Measurements from ENCODE around the gene ATP6V1B1. TPM values are rescaled to one million over a fixed set of nuclear protein-coding genes. Genes with fewer than 3 reads are reported as not detected.

Gene ATP6V1B1
- total RNA-seq, 1 donor from 2014 or later, result 6.3 TPM

GRCh38 chr2:70981421-70981820 is 45.7 kb downstream of the ATP6V1B1 start:
- Mint-ChIP-seq H3K4me1 (ENCODE audit: unreplicated experiment) (peaks cover 13% of the 10 kb centered on the region), H3K9me3 (no peaks in the 10 kb centered on the region), H3K27ac (no peak overlapping the region), H3K27me3 (peaks cover 5% of the 10 kb centered on the region), H3K4me3 (peak overlapping the region; percentile 10), H3K36me3 (peaks cover 11% of the 10 kb centered on the region)
- DNase-seq (ENCODE audit: extremely low spot score, unreplicated experiment), result peak; percentile 6
- no peak for TF ChIP-seq CTCF (conservative IDR thresholded peaks at IDR 0.05)

GRCh38 chr2:70981866-70982810 is 46.4 kb downstream of the ATP6V1B1 start:
- Mint-ChIP-seq H3K27me3 (peaks cover 5% of the 10 kb centered on the region), H3K4me1 (ENCODE audit: unreplicated experiment) (peaks cover 10% of the 10 kb centered on the region), H3K27ac (no peak overlapping the region), H3K36me3 (peaks cover 14% of the 10 kb centered on the region), H3K4me3 (no peak overlapping the region), H3K9me3 (no peaks in the 10 kb centered on the region)
- no peak for TF ChIP-seq CTCF (conservative IDR thresholded peaks at IDR 0.05)
- DNase-seq (ENCODE audit: extremely low spot score, unreplicated experiment), result peak; percentile 66

- H3K4me3 Mint-ChIP-seq, result no peak overlapping the region
- TF ChIP-seq CTCF (conservative IDR thresholded peaks at IDR 0.05), result no peak
- H3K4me1 Mint-ChIP-seq (ENCODE audit: unreplicated experiment), result peaks cover 4% of the 10 kb centered on the region
- H3K27me3 Mint-ChIP-seq, result peaks cover 3% of the 10 kb centered on the region
- peaks cover 18% of the 10 kb centered on the region for H3K36me3 Mint-ChIP-seq
- no peaks in the 10 kb centered on the region for H3K9me3 Mint-ChIP-seq
- H3K27ac Mint-ChIP-seq, result no peak overlapping the region
- DNase-seq (ENCODE audit: extremely low spot score, unreplicated experiment), result no peak
Measured at GRCh38 chr2:70982971-70983370, 47.3 kb downstream of the ATP6V1B1 start.

- no peak overlapping the region for H3K4me3 Mint-ChIP-seq
- DNase-seq (ENCODE audit: extremely low spot score, unreplicated experiment), result peak; percentile 51
- no peaks in the 10 kb centered on the region for H3K27me3 Mint-ChIP-seq
- H3K27ac Mint-ChIP-seq, result no peak overlapping the region
- TF ChIP-seq CTCF (conservative IDR thresholded peaks at IDR 0.05), result no peak
- H3K36me3 Mint-ChIP-seq, result peaks cover 15% of the 10 kb centered on the region
- no peaks in the 10 kb centered on the region for H3K4me1 Mint-ChIP-seq (ENCODE audit: unreplicated experiment)
- H3K9me3 Mint-ChIP-seq, result no peaks in the 10 kb centered on the region
Measured at GRCh38 chr2:70983506-70984227, 48.0 kb downstream of the ATP6V1B1 start.

GRCh38 chr2:70984228-70984575 is 48.5 kb downstream of the ATP6V1B1 start:
- TF ChIP-seq CTCF (conservative IDR thresholded peaks at IDR 0.05), result no peak
- H3K27me3 Mint-ChIP-seq, result no peaks in the 10 kb centered on the region
- H3K4me1 Mint-ChIP-seq (ENCODE audit: unreplicated experiment), result no peaks in the 10 kb centered on the region
- no peak overlapping the region for H3K27ac Mint-ChIP-seq
- peaks cover 15% of the 10 kb centered on the region for H3K36me3 Mint-ChIP-seq
- no peak for DNase-seq (ENCODE audit: extremely low spot score, unreplicated experiment)
- H3K9me3 Mint-ChIP-seq, result no peaks in the 10 kb centered on the region
- H3K4me3 Mint-ChIP-seq, result no peak overlapping the region
